UCSD-AML1 (cell line): ENCODE data around the gene TPO.
"Not testable (repeated sequence)": the region's sequence is repeated elsewhere in the genome, so short reads cannot be mapped to it uniquely, and the experiment has no call there.

Source experiments
- DNase-seq: peaks from one replicate; lab custom pipeline; 2025; ENCODE audit not compliant: unreplicated experiment; lab: John Stamatoyannopoulos, UW

The TPO gene

DNA sequence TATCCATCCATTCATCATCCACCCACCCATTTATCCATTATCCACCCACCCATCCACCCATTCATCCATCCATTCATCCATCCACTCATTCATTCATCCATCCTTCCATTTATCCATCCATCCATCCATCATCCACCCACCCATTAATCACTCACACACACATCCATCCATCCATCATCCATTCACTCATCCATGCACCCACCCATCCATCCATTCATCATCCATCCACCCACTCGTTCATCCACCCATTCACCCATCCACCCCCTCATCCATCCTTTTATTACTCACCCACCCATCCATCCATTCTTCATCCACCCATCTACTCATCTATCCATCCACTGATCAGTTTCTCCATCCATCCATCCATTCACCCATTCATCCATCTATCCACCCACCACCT, 8.1 kb upstream of the TPO start:
- DNase-seq = no peak

DNA sequence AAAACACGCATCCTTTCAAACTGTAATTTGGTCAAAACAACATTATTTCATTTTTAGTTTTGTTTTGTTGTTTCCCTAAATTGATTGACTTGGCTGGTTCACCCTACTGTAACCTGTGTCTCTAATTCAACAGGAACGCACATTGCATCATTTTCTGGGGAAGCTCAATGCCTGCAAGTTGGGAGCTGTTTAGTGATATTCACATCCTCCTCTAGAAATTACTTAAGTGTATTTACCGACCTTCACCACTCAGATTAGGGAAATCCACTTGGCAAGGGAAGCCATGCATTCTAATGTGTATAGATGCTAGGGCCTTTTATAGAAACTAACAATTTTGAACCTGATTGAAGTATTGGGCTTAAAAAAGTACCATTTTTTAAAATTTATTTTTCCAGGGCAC, 7.3 kb upstream of the TPO start:
- no peak for DNase-seq

DNA sequence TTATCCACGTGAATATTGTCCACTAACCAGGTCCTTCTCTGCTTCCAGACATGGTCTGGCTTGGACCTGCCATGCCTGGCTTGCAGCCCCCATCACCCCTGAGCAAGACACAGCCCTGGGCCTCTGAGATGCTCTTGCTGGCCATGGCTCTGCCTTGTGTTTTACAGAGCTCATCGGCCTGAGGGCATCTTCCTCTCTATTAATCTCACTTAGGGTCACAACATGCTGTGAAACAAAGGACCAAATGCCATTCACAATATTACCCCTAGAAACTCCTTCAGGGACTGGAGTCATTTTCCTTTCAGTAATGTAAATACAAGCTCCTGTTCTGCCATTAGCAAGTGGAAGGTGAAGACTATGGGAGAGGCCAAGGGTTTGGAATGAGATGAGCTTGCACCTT, 6.8 kb upstream of the TPO start:
- DNase-seq = no peak

DNA sequence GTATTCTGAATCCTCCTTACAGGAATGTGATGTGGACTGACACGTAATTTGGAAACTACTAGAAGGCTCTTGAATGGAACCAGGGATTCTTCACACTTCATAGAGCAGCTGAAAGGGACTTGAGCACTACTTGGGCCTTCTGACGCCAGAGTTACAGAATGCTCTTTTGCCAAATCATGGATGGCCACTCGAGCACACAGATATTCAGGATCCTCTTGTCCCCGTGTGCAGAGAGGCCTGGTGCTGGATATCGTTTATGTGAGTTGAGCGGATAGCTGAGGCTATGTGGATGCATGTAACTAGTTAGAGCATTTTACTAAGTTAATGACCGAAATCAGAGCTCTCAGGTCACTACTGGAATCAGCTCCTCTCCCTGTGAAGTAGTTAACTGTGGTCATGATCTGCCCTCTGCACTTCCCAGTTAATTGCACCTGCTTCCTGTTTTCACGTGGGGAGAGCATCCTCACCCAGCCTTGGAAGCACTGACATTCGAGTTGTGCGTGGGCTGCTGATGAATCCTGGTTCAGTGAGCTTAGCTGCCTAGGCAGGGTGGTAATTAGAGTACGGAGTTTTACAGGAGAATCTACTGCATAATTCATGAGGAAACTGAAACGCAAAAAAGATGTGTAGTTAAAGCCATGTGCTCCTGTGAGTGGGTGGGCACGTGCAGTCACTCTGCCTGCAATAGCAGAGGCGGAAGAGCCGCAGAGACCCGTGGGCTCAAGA, 5.2 kb upstream of the TPO start:
- no peak for DNase-seq

GRCh38 chr2:1414121-1414520, 858 bp downstream of the TPO start:
- no peak for DNase-seq

DNA sequence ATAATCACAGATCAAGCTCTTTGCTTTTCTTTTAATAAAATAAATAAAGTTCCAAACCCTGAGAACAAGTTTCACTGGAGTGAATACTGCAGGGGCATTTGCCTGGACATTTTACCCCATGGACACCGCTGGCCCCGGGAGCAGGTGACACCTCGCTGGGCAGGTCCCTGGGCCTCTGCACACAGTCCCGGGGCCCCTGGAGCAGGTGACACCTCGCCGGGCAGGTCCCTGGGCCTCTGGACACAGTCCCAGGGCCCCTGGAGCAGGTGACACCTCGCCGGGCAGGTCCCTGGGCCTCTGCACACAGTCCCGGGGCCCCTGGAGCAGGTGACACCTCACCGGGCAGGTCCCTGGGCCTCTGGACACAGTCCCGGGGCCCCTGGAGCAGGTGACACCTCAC, 1.6 kb downstream of the TPO start:
- DNase-seq = not testable (repeated sequence)

DNA sequence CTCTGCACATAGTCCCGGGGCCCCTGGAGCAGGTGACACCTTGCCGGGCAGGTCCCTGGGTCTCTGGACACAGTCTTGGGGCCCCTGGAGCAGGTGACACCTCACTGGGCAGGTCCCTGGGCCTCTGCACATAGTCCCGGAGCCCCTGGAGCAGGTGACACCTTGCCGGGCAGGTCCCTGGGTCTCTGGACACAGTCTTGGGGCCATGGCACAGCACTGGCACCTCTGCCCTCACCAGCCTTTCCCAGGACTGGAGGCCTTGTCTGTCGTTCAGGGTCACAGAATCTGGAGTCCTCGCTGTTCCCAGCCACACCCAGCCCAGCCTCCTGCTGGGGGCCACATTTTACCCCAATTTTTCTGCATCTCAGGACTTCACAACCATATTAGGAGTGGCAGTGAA, 2.2 kb downstream of the TPO start:
- no peak for DNase-seq

DNA sequence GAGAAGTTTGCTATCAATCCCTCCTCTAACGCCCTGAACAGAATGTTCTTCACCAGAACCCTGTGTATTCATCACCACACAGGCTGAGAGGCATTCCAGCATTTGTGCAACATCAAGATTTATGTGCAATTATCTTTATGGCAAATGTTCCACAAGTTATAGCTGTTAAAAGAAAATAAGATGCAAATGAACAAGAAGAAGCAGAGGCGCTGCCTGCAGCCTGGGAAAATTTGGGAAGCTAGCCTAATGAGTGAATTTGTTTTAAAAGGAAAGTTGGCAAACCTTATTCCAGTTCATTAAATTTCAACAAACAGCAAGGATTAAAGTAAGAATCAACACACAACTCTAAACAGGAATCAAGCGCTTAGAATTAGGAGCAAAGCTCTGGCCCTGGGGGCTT, 5.3 kb downstream of the TPO start:
- DNase-seq = no peak

- DNase-seq = no peak
Observed at GRCh38 chr2:1420746-1421480, 7.7 kb downstream of the TPO start.

DNA sequence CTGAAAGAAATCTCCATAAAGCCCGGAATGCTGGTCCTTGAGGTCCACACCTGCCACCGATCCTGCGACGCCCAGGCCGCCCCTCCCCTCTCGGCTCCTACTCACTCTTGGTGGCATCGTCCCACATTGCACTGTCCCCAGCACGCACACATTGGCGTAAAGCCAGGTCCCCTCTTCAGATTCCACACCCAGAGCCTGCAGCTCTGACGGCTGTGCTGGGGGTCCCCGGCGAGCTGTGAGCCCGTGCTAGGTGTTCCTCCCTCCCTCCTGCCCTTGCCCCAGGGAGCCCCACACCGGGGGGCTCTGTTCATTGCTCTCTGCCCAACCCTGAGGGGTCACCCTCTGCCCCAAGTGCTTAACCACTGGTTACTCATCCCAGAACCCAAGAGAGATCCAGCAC, 8.5 kb downstream of the TPO start:
- DNase-seq = no peak

GRCh38 chr2:1422131-1422530, 8.9 kb downstream of the TPO start:
- DNase-seq = no peak

GRCh38 chr2:1422716-1423285, 9.5 kb downstream of the TPO start:
- no peak for DNase-seq

DNA sequence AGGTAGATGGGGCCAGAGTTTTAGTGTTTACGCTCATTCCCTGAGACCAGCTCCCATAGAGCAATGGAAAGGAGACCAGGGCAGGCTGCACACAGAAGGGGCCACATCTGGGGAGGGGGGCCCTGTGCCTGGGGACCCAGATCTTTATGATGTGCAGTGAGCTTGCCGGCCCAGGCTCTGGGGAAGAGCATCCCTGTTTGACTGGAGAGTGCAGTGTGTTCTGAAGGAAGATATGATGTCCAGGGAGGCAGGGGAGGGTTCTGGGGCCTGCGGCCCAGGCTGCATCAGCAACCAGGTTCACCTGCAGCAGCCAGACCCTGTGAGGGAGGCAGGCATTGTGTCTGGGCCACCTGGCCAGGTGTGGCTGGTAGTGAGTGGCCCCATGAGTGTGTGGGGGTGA, 13.8 kb downstream of the TPO start:
- no peak for DNase-seq

GRCh38 chr2:1429895-1430294, 16.6 kb downstream of the TPO start:
- no peak for DNase-seq

- no peak for DNase-seq
Observed at GRCh38 chr2:1430491-1430890, 17.2 kb downstream of the TPO start.

- DNase-seq = no peak
Observed at GRCh38 chr2:1431886-1432400, 18.7 kb downstream of the TPO start.

- no peak for DNase-seq
Observed at GRCh38 chr2:1432726-1433125, 19.5 kb downstream of the TPO start.

GRCh38 chr2:1436369-1436768, 23.1 kb downstream of the TPO start:
- DNase-seq = no peak

GRCh38 chr2:1437101-1437500, 23.8 kb downstream of the TPO start:
- no peak for DNase-seq

- no peak for DNase-seq
Observed at GRCh38 chr2:1437537-1437936, 24.3 kb downstream of the TPO start.

GRCh38 chr2:1438972-1439371, 25.7 kb downstream of the TPO start:
- DNase-seq = no peak

- no peak for DNase-seq
Observed at GRCh38 chr2:1440581-1440980, 27.3 kb downstream of the TPO start.
